Dedifferentiated amniotic fluid mesenchymal stem cell (primary cell): ENCODE results near the gene FA2H.

Experiments used
- DNase-seq: peaks from one replicate; pipeline ENCODE4 v3.0.0-alpha.2; 2016; ENCODE audit errors: extremely low spot score

FA2H gene

DNA sequence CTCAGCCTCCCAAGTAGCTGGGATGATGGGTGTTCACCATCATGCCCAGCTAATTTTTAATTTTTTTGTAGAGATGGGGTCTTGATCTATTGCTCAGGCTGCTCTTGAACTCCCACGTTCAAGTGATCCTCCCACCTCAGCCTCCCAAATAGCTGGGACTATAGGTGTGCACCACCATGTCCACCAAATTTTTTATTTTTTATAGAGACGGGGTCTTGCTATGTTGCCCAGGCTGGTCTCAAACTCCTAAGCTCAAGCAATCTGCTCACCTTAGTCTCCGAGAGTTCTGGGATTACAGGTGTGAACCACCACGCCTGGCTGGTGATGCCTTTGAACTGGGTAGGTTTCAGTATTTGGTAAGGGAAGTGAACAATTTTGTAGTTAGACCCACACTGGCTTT, 30.1 kb downstream of the FA2H start:
- no peak for DNase-seq

GRCh38 chr16:74743668-74744299, 30.8 kb downstream of the FA2H start:
- no peak for DNase-seq

- no peak for DNase-seq
Measured at GRCh38 chr16:74743045-74743667, 31.5 kb downstream of the FA2H start.

- no peak for DNase-seq
Measured at GRCh38 chr16:74742051-74742481, 32.6 kb downstream of the FA2H start.

GRCh38 chr16:74740795-74741304, 33.8 kb downstream of the FA2H start:
- no peak for DNase-seq

- DNase-seq = no peak
Measured at GRCh38 chr16:74739275-74739674, 35.3 kb downstream of the FA2H start.

DNA sequence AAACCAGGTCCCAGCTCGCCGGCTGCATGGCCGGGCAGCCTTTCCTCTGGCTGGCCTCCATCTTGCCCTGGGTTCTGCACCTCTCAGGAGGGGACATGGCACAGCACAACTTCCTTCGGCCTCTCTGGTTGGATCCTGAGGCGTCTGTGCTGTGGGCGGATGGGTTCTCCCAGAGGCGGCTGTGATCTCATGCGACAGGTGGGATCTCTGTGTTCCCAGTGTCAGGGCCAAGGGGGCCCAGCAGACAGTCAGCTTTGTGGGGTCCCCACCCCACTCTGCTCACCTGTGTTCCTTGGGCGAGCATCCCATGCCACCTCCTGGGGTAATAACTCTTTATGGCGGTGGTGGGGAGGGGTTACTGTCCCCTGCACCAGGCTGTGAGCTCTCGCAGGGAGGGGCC, 35.8 kb downstream of the FA2H start:
- DNase-seq = no peak

- DNase-seq = no peak
Measured at GRCh38 chr16:74738113-74738541, 36.5 kb downstream of the FA2H start.

DNA sequence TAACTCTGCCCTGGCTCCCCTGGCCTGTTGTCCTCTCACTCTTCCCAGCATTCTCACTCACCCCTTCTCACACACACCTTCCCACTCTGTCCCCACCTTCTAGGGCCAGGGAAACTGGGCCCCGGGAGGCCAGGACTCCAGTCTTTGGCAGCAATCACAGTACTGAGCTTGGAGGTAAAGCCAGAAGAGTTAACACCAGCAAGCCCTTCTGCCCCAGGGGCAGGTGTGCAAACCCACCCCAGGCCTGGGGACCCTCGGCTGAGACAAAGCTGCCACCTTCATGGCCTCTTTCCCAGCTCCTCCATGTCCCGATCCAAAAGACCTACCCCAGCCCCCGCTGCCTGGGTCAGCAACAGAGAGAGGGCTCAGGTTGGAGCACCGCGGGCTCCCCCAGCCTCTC, 37.1 kb downstream of the FA2H start:
- no peak for DNase-seq

DNA sequence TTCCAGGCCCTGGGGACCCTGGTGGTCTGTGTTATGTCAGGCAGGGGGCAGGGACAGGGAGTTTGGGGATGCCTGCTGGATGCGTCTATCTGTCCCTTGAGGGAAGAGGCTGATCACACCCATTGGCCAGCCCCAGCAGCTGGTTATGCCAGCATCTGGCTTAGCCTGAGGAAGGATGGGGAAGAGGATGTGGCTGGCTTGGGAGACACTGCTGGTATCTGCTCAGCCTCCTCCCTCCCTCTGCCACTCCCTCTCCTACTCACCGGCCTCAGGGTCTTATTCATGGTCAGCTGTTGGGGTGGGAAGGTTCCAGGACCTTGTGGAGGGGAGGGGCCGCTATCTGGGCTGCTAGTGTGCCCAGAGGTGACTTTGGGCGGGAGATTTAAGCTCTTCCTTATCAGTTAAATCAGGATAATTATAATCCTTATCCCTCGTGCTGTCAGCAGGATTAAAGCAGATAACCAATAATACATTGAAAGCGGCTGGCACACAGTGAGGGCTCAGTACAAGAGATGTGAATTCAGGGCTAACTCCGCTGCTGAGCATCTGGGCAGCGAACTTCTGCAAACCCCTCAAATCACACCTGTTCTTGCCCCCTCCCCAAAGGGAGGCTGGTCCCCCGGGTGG, 38.0 kb downstream of the FA2H start:
- DNase-seq = no peak

DNA sequence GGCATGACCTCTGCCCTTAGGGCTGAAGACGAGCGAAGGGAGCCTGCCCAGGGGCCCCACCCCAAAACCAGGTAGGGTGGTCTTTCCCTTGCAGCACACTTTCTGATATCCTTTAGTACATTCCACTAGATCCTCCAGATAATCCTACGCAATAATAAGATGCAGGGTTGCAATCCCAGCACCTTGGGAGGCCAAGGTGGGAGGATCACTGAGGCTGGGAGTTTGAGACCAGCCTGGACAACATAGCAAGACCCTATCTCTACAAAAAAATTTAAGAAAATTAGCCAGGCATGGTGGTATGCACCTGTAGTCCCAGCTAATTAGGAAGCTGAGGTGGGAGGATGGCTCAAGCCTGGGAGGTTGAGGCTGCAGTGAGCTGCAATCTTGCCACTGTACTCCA, 39.1 kb downstream of the FA2H start:
- DNase-seq = no peak

- no peak for DNase-seq
Measured at GRCh38 chr16:74735162-74735452, 39.5 kb downstream of the FA2H start.

DNA sequence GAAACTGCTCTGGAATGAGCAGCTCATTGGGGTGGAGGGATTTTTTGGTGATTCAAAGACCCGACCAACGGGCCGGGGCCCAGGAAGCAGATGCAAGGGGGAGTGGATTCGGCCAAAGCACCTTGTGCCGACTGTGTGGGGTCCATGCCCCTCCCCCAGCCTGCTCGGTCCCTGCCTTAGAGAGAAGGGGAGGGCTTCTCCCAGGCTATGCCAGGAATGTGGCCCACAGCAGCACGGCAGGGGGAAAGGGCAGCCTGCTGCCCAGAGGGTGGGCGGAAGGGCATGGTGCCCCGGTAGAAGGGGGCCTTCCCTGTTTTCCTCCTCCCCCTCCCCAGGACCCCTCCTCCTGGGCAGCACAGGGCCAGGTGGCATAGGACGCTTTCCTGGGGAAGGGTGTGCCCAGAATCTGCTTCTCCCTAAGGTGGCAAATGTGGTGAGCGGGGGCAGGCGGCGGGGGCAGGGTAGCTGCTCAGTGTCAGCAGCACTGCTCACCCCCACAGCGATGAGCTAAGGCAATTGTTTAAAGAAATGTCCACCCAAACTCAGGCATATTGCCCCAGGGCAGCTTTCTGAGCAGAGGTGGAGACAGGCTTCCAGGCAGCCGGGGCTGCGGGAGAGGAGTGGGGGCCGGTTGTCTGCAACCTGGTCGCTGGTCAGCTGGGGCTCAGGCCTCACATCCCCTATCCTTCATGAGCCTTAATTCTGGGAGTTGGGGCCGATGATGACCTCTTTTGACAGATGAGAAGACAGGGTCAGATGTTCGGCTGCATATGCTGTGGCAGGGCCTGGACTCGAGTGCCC, 40.1 kb downstream of the FA2H start:
- no peak for DNase-seq

DNA sequence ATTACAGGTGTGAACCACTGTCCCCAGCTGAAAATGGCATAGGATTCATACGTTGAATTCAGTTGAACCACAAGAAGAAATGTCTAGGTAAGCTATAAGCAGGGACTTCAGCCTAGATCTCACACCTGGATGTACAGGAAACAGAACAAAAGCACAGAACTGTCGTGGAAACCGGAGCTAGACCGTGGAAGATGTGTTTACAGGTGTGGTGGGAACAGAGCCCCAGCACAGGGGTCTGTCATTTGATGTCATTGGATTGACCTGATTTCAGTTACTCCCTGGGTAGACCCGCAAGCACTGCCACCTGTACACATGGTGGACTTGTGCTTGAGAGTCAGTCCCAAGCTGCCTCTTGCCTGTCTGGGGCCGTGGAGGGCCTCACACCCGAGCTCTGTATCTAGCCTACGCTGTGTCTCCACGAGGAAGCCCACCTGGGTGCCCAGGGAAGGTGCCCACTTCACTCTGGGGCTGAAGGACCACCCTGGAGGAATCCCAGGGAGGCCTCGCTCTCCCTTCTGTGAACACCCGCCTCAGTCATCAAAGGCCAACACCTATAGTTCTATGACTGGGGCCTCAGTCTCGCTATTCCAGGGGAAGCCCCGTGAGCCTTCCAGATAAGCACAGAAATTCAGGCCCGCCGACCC, 41.8 kb downstream of the FA2H start:
- DNase-seq = no peak

DNA sequence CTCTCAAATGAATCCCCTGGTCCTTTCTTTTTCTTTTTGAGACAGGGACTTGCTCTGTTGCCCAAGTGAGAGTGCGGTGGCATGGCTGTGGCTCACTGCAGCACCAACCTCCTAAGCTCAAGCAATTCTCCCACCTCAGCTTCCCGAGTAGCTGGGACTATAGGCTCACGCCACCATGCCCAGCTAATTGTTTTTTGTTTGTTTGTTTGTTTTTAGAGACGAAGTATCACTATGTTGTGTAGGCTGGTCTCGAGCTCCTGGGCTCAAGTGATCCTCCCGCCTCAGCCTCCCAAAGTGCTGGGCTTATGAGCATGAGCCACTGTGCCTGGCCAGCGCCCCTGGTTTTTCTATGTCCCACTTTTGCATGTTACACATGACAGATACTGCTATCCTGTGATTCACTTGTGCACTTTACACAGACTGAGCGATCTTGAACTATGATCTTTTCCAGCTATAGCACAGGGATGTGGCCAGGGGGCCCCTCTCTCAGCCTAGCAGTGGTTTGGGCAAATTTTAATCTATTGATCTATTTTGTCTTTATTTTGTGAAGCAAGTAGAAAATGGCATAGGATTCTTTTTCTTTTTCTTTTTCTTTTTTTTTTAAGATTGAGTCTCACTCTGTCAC, 42.7 kb downstream of the FA2H start:
- DNase-seq = no peak

DNA sequence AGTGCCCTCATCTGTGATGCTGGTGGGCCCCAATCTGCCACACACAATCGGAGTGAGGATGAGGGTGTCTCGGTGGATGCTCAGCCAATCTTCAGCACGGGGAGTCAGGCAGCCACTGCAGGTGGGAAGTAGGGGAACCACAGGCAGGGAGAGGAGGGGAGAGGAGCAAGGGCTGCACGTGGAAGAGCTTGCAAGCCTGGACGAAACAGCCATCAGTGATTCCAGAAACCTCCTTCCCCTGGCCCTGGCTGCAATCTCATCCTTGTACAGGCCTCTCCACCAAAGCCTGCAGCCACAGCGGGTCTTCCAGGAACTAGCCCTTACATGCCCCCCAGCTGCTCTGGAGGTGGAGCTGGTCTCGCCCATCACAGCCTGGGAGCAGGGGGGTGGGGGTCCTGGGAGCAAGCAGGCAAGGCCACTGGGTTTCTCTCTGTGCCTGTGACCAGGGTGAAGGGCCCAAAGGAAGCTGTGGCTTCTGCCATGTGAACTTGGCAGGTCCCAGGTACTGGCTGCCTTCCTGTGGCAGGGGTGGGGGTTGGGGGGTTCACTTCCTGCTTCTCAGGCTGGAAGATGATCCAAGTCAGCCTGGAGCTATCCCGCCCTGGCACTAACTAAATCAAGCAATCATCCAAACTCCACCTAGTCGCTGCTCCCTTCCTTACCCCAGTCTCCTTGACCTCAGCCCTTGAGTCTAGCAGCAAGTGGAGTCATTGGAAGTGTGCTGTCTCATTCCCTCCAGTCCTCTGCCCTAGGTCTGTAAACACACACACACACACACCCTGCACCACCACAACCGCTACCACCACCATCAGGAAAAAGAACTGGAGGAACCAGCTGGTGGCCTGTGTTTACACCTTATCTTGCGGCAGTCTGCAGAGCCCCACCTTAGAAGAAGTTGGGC, 44.6 kb downstream of the FA2H start:
- no peak for DNase-seq

- no peak for DNase-seq
Measured at GRCh38 chr16:74727903-74728302, 46.7 kb downstream of the FA2H start.

DNA sequence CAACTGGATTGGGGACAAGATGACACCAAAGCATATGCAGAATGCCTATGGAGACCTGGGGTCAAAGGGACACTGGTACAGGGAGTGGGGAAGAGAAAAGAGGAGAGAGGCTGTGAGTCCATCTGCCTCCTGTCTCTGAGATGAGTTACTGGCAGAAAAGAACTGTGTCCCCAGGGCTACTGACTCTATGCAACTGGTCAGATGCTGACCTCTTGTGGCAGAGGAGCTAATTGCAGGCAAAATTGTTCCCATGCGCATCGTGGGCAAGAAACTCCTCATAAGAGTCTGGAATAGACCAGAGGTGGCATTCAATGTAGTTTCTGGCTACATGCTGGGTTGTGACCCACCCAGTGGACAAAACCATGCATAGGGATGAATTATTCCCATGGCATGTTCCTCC, 47.9 kb downstream of the FA2H start:
- DNase-seq = no peak

- no peak for DNase-seq
Measured at GRCh38 chr16:74725651-74726455, 48.8 kb downstream of the FA2H start.
